NCI-H1694 treated with DMSO at 0.1 percent for 48 hours (cell line): Measurements from ENCODE around the gene AIG1.
"Not testable (repeated sequence)": the region's sequence is repeated elsewhere in the genome, so short reads cannot be mapped to it uniquely, and the experiment has no call there.

Experiments
- DNase-seq: peaks from one replicate; lab custom pipeline; 2025; lab: John Stamatoyannopoulos, UW

The AIG1 gene

DNA sequence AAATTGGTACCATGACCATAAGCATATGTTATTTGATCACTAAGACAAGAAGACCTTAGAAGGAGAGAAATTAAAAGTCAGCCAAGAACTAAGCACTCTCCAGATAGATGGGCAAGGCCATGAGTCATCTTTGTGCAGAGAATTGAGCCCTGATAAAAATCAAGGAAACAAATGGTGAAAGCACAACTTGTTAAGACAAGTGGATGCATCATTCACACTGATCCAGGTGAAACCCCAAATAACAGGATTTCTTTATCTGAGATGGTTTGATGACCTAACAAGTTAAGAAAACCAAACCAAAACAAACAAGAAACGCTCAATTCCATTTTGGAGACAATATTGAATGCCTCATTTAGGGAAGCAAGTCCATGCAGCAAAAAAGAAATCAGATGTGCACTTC lies 268.2 kb downstream of the AIG1 start:
- no peak for DNase-seq

DNA sequence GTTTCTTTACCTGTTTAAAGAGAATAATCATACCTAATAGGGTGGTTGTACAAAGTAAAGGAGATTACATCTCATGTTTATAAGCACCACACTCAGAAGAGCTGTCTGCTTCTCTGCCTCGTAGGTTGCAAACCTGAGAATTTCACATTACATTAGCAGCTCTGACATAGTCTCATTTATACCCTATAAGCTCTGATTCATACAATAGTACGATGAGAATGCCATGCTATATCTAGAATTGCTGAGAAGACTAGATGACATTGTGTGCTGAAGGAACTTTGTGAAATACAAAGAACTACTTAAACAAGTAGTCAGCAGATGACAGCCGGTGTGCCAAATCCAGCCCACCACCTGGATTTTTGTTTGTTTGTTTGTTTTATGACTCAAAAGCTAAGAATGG lies 268.6 kb downstream of the AIG1 start:
- no peak for DNase-seq

DNA sequence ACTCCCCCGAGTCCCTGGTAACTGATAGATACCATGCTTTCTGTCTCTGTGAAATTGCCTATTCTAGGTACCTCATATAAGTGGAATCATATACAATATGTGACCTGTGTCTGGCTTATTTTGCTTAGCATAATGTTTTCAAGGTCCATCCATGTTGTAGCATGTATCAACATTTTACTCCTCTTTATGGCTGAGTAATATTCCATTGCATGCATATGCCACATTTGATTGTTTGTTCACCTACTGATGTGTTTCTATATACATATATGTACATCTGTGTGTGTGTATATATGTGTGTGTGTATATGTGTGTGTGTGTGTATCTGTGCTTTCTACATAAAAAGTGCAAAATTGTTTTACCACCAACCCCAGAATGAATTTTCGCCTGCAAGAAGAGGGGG lies 270.7 kb downstream of the AIG1 start:
- no peak for DNase-seq

DNA sequence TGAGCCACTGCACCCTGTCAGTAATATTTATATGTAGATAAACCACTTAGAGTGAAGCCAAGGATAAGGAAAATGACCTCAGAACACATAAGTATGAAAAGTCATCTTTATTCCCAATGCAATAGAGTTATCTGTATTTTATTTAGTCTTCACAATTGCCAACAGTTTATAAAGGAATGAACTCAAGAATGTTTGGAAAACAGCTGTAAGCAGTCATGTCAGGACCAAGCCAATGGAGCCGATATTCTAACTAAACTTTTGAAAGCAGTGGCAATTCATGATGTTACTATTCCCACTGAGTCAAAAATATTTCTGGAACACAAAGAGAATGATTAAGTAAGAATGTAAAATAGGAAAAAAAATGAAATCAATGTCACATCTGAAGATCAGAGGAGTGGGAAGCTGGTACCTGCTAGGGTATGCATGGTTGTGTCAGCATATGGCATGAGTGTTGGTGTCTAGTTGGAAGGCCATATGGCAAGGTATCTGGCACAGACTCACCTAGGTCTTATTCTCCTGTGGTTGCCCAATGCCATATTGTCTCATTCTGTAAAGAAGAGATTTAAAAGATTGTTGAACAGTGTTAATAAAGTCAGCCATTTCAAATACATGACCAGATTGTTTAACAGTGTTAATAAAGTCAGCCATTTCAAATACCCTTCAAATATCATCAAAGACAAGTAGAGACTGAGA lies 271.6 kb downstream of the AIG1 start:
- DNase-seq, result no peak

DNA sequence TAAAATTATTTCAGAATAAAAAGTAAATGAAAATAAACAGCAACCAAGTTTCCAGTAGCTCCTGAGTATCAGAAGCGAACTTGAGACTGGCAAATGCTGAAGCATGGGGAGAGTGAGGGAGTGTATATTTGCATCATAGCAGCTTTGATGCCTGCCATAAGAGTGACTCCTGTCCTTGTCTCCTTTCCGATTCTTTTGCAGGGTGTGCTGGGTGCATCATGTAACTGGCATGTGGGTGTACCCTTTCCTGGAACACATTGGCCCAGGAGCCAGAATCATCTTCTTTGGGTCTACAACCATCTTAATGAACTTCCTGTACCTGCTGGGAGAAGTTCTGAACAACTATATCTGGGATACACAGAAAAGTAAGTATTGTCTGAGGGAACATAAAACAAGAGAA lies 272.4 kb downstream of the AIG1 start:
- no peak for DNase-seq

DNA sequence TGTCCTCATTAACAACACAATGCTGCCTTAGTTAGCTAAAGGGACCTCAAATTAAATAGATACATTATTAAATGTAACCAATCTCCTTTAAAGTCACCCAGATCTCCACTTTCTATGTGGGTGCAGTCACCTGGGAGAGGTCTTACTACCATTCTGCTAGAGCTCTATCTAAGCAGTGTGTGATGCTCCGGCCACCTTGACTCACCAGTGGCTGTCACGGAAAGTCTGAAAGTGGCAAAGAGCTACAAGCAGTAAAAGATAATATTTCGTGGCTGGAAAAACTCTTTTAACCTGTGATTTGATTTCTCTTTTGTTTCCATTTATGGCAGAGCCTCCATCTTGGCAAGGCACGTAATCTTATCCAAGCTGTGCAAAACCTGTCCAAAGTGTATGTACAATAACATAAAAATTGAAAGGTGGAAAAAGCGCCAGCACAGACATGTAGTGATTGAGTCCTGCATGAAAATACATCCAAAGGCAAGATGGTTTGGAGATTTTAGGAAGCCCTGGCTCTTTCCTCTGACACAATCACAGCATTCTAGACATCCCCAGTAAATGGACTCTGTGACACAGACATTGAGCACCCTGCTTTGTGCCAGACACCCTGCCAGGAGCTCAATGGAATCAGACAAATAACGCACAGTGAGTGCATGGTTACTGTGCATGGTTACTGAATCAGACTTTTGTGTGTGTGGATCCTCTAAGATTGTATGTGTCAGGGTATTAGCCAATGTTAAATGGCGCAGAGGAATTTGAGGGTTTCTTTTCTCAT lies 273.2 kb downstream of the AIG1 start:
- no peak for DNase-seq

DNA sequence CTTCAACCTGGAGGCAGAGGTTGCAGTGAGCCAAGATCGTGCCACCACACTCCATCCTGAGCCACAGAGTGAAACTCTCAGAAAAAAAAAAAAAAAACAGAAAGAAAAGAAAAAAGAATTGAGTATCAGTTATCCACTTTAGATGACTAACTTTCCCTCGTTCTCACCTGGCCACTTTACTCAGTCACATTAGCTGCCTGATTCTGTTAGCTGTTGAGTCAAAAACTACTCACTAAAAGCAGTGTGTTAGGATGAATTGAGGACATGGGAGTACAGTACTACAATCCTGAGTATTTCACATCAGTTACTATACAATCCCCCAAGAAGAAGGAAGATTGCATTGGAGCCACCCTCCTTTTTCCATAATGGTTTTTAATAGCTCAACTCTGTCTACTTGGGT lies 275.2 kb downstream of the AIG1 start:
- DNase-seq, result no peak

DNA sequence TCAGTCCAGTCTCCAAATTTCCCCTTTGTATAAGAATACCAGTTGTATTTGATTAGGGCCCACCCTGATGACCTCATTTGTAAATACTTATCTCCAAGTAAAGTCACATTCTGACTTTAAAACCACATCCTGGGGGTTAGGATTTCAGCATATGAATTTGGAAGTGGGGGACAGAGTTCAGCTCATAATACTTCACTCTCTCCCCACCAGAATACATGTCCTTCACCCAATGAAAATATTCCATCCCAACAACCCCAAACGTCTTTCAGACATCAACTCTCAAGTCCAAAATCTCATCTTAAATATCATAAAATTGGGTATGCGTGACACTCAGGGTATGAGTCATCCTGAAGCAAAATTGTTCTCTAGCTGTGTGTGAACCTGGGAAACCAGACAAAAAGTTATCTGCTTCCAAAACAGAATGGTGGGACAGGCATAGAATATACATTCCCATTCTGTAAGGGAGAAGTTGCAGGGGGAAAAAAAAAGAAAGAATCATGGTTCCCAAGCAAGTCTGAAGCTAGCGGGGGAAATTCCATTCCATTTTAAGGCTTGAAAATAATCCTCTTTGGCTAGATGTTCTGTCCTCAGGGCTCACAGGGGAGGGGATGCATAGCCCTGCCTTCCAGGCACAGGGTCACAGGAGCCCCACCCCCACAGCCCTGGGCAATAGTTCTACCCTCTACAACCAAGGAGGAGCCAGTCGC lies 275.9 kb downstream of the AIG1 start:
- no peak for DNase-seq

DNA sequence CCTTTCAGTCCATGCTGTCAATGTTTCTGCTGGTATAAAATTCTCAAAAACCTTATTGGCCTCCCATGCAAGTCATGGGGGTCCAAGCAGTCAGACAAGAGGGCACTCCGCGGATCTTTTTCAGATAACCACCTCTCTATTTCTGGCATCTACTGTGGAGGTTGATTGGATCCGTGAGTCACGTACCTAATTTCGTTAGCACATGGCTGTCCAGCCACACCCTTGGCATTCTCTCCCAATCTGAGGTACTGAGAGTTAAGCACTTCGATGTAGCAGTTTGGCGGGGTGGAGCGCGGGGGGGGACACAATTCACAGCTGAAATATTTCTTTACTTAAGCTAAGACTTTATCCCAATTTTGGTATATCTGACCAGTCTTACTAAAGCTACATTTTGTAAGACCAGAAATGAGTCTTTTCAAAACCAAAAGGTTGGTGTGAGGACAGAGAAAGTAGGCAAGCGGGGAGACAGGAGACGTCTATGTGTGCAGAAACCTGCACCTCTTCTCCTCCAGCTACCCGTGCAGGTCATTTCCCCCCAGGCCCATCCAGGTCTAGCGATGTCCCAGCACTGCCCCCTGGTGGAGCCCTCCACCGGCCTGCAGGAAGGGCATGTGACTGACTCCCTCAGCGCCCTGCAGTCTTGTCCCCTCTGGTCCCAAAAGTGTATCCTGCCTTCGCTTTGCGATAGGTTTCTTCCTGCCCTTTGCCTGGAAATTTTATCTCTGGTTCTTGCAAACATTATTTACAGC lies 276.7 kb downstream of the AIG1 start:
- DNase-seq, result no peak

DNA sequence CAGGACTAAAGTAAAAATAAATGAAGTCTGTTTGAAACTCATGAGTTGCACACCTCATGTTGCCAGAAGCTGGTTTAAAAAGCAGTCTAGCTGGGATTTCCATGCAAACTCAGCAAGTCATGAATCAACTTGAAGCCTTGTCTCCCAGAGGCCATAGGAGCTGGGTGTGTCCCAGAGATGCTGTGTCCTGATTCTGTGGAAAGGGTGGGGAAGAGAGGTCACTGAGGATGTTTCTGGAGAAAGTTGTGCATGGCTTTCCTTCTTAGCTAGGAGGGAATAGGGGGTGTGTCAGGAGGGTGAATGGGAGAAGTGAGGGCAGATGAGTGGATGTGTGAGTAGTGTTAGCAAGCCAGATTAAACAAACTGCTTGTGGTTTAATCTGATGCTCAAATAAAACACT lies 278.5 kb downstream of the AIG1 start:
- no peak for DNase-seq

DNA sequence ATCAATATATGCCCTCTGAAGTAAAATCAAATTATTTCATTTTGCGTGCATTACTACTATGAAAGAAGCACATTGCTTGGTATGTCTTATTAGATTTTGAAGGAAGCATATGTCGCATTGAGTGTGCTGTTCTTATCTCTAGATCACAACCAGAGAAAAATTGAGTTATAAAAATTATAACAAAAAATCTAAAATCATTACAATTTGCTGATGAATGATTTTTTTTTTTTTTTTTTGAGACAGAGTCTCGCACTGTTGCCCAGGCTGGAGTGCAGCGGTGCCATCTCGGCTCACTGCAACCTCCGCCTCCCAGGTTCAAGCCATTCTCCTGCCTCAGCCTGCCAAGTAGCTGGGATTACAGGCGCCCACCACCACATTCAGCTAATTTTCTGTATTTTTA lies 284.8 kb downstream of the AIG1 start:
- DNase-seq, result not testable (repeated sequence)

DNA sequence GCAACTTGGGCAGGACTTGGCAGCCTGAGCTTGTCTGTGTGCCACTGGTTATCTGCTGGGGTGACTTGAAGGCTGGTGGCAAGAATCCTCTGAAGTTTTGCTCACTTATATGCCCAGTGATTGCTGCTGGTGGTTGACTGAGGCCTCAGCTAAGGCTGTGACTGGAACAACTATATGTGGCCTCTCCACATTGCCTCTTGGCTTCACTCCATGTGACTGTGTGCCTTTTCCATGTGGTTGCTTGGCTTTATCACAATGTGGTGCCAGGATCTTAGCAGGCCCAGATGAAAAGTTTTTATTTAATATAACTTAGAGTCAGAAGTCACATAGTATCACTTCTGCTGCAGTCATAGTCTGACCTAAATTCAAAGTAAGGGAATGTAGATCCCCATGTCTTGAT lies 285.3 kb downstream of the AIG1 start:
- DNase-seq, result no peak

DNA sequence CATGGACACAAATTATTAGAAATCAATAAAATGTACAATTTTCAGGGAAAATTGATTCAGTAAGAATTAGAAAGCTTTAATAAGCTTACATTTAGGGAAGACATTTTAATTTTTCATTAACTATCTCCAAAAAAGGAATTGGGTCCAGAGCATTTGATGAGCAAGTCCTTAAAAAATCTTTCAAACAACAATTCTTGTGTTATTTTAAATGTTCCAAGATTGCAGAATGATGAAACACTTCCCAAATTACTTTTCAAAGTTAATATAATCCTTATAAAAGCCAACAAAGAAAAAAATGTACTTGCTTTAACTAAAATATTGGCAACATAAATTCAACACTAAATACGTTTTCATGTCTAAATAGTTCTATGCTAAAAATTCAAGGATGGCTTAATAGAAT lies 287.8 kb downstream of the AIG1 start:
- no peak for DNase-seq

DNA sequence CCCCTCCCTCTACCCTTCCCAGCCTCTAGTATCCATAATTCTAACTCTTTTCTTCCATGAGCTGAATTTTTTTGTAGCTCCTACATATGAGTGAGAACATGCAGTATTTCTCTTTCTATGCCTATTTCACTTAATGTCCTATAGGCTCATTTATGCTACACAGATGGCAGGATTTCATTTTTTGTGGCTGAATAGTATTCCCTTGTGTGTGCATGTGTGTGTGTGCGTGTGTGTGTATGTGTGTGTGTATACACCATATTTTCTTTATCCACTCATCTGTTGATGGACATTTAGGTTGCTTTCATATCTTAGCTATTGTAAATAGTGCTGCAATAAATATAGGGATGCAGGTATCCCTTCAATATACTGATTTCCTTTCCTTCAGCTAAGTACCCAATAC lies 288.8 kb downstream of the AIG1 start:
- no peak for DNase-seq

DNA sequence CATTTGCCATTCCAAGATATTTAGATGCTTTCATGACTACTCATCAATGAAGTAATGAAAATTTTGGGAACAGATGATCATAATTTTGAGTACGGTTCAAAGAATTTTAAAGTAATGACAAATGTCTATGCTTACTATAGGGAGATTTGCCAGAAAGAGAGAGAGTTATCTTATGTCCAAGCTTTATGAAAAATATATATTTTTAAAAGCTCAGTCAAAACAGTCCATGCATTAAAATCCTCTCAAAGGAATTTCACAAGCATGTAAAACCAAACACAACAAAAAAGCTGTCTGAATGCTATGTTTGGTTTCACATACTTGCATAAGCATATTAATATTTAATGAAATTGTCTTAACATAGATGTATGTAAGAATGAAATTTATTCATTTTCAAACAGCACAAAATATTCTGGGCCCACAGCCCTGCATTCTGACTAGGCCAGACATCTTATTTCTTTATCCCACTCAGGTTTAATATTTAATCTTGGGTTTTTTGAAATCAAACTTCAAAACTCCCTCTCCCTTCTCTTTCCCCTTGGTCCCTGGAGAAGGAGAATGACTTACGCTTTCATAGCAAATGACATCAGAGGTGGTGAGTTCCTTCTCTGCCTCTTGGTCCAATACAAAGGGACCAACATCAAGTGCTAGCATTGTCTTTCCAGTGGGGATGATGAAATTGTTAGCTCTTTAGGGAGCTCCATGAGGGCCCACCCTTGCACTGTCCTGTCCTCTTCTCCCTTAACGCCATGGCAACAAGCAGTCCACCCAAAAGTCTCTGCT lies 295.6 kb downstream of the AIG1 start:
- DNase-seq, result no peak

DNA sequence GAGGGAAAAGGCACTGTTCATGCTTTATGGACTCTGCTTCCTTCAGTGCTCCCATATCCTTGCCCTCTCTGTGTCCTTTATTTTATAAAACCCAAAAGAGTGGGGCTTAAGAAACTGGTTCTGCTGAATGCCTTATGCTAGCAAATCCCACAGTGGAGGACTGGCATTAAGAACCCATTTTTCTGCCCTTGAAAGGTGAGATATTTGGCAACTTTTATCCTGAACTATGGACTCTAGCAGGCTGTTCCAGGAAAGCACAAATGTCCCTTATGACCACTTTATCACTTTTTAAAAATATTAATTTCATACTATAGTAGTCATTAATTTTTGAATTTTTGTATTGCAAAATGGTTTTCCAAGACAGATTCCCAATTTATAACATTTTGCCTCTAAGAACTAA lies 296.5 kb downstream of the AIG1 start:
- no peak for DNase-seq

DNA sequence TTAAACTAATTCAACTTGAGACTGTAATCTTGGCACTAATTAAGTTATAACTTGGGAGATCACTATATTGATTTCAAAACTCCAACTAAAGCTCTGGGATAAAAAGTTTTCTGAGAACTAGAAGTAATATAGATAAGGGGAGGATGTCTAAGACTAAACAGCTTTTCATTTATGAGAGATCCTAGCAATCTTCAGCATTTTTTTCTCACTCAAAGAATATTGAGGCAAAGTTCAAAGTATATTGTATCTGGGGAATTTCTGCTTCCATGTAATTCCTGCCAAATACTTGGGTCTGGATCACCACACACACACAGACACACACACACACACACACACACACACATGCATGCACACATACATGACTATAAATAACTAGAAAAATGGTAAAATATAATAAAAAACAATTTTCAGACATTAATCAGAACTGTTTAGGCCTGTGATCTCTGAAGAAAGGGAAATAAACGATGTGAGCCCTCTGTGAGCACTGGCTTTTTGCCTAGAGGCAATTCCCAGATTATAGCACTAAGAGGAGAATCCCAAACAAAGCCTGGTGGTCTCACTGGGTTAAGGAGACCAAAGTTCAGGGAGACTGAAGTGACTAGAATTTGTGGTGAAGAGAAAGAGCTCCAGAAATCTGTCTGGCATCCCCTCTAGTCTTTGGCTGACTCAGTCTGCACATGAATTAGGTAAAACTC lies 297.0 kb downstream of the AIG1 start:
- no peak for DNase-seq

DNA sequence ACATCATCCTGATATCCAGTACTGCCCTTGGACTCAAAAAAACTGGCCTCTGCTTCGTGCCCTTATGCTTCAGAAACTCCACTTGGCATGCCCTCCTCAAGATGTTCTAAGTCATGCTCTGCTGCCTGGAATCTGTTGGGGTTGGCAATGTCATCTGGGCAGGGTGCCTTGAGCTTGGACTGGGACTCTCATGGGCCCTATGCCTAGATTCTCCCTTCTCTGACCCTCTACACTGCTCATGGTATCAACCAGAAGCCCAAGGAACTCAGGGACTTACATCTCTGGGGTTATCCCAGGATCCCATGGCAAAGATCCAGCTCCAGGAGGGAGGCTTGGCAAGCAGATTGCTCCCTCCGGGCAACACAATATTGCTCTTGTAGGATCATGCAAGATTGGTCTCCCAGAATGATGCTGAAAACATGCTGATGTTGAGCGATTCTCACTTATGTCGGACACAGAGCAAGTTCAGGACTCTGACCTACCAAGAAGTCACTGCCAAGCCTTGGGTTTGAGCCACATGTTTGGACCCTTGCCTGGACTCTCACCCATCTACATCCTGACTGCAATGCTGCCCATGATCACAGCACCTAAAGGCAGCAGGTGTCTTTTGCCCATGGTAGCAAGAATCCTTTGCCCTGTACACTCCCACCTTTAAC lies 301.0 kb downstream of the AIG1 start:
- DNase-seq, result peak; percentile 9

DNA sequence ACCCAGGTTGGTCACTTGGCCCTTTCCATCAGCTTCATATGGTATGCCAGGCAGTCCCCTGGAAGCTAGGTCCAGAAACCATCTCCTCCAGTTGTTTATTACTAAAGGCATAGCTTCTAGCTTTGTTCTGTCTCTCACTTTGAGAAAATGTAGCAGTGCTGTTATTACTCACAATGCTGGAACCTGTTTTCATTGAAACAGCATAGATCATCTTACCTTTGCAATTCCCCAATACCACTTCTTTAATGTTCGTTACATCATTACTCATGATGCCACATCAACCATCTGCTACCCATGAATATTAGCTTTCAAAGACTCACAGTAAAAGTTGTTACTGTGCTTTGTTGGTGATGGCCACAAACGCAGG lies 301.5 kb downstream of the AIG1 start:
- no peak for DNase-seq

DNA sequence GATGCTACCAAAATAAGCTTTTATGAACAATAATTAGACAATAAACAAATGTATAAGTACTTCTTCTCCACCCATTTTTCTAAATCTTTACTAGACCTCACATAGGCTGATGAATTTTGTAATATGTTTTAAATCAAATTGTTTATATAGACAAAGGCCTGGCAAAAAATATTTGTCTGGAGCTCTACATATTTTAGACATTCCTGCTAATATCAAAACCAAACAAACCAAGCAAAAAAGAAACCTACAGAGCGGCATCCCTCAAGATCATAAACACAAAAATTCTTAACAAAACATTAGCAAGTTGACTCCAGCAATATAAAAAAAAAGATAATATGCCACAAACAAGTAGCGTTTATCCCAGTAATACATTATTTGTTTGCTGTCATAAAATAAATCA lies 302.6 kb downstream of the AIG1 start:
- no peak for DNase-seq

DNA sequence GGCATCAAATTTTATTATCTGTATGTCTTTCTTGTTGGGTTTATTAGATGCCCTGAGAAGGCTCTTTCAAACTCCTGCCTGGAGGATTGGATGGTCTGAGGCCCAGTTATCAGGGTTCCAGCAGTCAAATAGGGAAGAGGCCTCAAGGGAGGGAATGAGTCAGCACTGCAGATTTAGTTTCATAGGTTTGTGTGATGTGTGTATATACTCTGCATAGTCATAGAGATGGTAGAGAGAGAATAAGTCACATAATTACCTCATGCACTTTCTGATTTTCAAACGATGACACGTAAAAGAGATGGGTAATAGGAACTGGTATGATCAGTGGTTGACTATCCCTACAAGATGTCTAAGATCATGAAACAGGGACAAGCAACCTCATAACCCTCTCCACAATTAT lies 307.7 kb downstream of the AIG1 start:
- DNase-seq, result no peak
